ENCODE measurements around the gene RIPPLY3. TPM values are rescaled to one million over a fixed set of nuclear protein-coding genes. Genes with fewer than 3 reads are reported as not detected.

RIPPLY3 gene
- total and polyA plus RNA-seq, 2 of the 13 experiments (the other 11 are each of a cell fraction or from before 2014, with no cell fraction given), result 0.09 to 2.9 TPM

DNA sequence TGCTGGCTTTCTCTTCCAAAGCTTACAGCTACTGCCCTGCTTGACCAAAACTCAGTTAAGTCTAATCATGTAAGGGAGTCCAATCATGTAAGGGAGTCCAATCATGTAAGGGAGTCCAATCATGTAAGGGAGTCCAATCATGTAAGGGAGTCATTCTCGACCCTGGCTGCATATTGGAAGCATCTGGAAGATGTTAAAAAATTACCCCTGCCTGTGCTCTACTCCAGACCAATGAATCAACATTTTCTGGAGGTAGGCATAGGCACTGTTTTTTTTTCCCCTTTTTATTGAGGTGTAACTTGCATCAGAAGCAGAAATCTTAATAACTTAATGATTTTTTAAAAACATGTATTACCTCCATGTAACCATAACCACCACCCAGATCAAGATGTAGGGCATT lies 56.9 kb downstream of the RIPPLY3 start:
- H3K4me1 ChIP-seq (ENCODE audit: insufficient read depth, low read length), result peaks cover 28% of the 10 kb centered on the region
- H3K4me3 ChIP-seq (replicated peaks in 1 of 3; ENCODE audit: insufficient read depth in 1 of 3, low read depth in 2 of 3, low read length in 3 of 3), result no peak overlapping the region
- DNase-seq (ENCODE audit: low spot score) (no peak), ATAC-seq (no peak), FAIRE-seq (no peak)
- 82% methylated on average over 1 of the region's 1 CpG for WGBS (ENCODE audit: low lambda C conversion rate)
- no peaks in the 10 kb centered on the region for H3K27me3 ChIP-seq (ENCODE audit: control insufficient read depth in 1 of 2, insufficient read depth in 2 of 2, low read length in 2 of 2)
- CTCF ChIA-PET (ENCODE audit: low intra/inter-chr PET ratio, low total read pairs), result no interaction called here
- in situ Hi-C loops (cut with HindIII; ENCODE audit: extremely low pct_ligation_motif_present, low pct_unique_long_range_greater_than_20kb), result no loop called here
- intact Hi-C loops (cut with micrococcal nuclease; ENCODE audit: unreplicated experiment), result no loop called here
- no peaks in the 10 kb centered on the region for H4K20me1 ChIP-seq (ENCODE audit: insufficient read depth, low read length)
- H3K79me2 ChIP-seq (ENCODE audit: insufficient read depth, low read length), result no peaks in the 10 kb centered on the region
- H2AFZ ChIP-seq (ENCODE audit: low read length), result no peak overlapping the region
- no peak overlapping the region for H3K9ac ChIP-seq (ENCODE audit: insufficient read depth, low read depth, low read length)
- POLR2A ChIA-PET, result no interaction called here
- no peak overlapping the region for H3K27ac ChIP-seq (ENCODE audit: extremely low read length, insufficient read depth, low read length)
- H3K4me2 ChIP-seq (ENCODE audit: low read depth, low read length), result no peak overlapping the region
- H3K36me3 ChIP-seq (replicated peaks in 1 of 2; ENCODE audit: control insufficient read depth in 1 of 2, insufficient read depth in 2 of 2, low read length in 2 of 2), result no peaks in the 10 kb centered on the region
- BruUV-seq (replicated peaks), result no TSS peak
- H3K9me3 ChIP-seq (ENCODE audit: low read length), result no peaks in the 10 kb centered on the region
- TF ChIP-seq, protein P1, sequence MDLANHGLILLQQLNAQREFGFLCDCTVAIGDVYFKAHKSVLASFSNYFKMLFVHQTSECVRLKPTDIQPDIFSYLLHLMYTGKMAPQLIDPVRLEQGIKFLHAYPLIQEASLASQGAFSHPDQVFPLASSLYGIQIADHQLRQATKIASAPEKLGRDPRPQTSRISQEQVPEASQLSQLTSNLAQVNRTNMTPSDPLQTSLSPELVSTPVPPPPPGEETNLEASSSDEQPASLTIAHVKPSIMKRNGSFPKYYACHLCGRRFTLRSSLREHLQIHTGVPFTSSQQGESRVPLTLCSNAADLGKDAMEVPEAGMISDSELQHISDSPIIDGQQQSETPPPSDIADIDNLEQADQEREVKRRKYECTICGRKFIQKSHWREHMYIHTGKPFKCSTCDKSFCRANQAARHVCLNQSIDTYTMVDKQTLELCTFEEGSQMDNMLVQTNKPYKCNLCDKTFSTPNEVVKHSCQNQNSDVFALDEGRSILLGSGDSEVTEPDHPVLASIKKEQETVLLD (CRISPR knock-in tag; IDR thresholded peaks at IDR 0.05; ENCODE audit: low read depth), result no peak
- TF ChIP-seq, protein P2, sequence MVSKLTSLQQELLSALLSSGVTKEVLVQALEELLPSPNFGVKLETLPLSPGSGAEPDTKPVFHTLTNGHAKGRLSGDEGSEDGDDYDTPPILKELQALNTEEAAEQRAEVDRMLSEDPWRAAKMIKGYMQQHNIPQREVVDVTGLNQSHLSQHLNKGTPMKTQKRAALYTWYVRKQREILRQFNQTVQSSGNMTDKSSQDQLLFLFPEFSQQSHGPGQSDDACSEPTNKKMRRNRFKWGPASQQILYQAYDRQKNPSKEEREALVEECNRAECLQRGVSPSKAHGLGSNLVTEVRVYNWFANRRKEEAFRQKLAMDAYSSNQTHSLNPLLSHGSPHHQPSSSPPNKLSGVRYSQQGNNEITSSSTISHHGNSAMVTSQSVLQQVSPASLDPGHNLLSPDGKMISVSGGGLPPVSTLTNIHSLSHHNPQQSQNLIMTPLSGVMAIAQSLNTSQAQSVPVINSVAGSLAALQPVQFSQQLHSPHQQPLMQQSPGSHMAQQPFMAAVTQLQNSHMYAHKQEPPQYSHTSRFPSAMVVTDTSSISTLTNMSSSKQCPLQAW (CRISPR knock-in tag; IDR thresholded peaks at IDR 0.05), result no peak
- TF ChIP-seq, protein P3, sequence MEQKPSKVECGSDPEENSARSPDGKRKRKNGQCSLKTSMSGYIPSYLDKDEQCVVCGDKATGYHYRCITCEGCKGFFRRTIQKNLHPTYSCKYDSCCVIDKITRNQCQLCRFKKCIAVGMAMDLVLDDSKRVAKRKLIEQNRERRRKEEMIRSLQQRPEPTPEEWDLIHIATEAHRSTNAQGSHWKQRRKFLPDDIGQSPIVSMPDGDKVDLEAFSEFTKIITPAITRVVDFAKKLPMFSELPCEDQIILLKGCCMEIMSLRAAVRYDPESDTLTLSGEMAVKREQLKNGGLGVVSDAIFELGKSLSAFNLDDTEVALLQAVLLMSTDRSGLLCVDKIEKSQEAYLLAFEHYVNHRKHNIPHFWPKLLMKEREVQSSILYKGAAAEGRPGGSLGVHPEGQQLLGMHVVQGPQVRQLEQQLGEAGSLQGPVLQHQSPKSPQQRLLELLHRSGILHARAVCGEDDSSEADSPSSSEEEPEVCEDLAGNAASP (CRISPR knock-in tag; IDR thresholded peaks at IDR 0.05; ENCODE audit: borderline replicate concordance), result no peak
- TF ChIP-seq HOXA7 (CRISPR knock-in tag; IDR thresholded peaks at IDR 0.05) (no peak), HNF4G (IDR thresholded peaks at IDR 0.05; ENCODE audit: borderline replicate concordance, low read depth, low read length) (no peak), HNF4G (CRISPR knock-in tag; IDR thresholded peaks at IDR 0.05; ENCODE audit: borderline replicate concordance, low read depth) (no peak), TMF1 (CRISPR knock-in tag; IDR thresholded peaks at IDR 0.05; ENCODE audit: low read depth) (no peak), NR3C1 (CRISPR knock-in tag; IDR thresholded peaks at IDR 0.05) (no peak), TP53 (CRISPR knock-in tag; conservative IDR thresholded peaks at IDR 0.05) (no peak), ZNF543 (CRISPR knock-in tag; IDR thresholded peaks at IDR 0.05) (no peak), MTF1 (CRISPR knock-in tag; IDR thresholded peaks at IDR 0.05) (no peak), RFXAP (CRISPR knock-in tag; IDR thresholded peaks at IDR 0.05; ENCODE audit: borderline replicate concordance) (no peak), SETDB1 (CRISPR knock-in tag; IDR thresholded peaks at IDR 0.05; ENCODE audit: borderline replicate concordance) (no peak), ZNF777 (CRISPR knock-in tag; IDR thresholded peaks at IDR 0.05) (no peak), ZNF354B (CRISPR knock-in tag; IDR thresholded peaks at IDR 0.05) (no peak)

Data from HepG2 (cell line).